Gastrocnemius medialis (tissue), 4 donors: ENCODE measurements around the gene ZNF718. TPM values are rescaled to one million over a fixed set of nuclear protein-coding genes. Genes with fewer than 3 reads are reported as not detected.
A peak's percentile ranks its signal among the peaks of the same experiment; 100 is the strongest.
"Not testable (repeated sequence)": the region's sequence is repeated elsewhere in the genome, so short reads cannot be mapped to it uniquely, and the experiment has no call there.

Experiments used
- ATAC-seq, 2 donors: fragments of 150-250 bp; one replicate each; pipeline ENCODE4 v1.9.1; 2016
- DNase-seq, 2 donors: peaks; one replicate each; pipeline ENCODE4 v3.0.0-alpha.2; 2019
- H3K27ac ChIP-seq, 4 donors: fragments of 200-600 bp; sonication (generic); 1 replicate in 1 of 4; 2 replicates in 3 of 4; pipeline ENCODE4 v1.5.1; 2016 to 2018; ENCODE audit warnings: mild to moderate bottlenecking in 2 of 4, moderate library complexity in 1 of 4
- H3K27me3 ChIP-seq, 3 donors: fragments of 200-600 bp; sonication (generic) in 2 of 3; 1 replicate in 1 of 3; 2 replicates in 2 of 3; pipeline versions ENCODE4 v1.5.1 to v1.6.0; 2016 to 2019; ENCODE audit warnings: mild to moderate bottlenecking in 1 of 3, moderate library complexity in 1 of 3
- H3K36me3 ChIP-seq, 2 donors: fragments of 200-600 bp; sonication (generic) in 1 of 2; one replicate each; pipeline ENCODE4 v1.5.1; 2017 to 2018
- H3K4me1 ChIP-seq, 2 donors: fragments of 200-600 bp; sonication (generic) in 1 of 2; one replicate each; pipeline ENCODE4 v1.5.1; 2016 to 2017; ENCODE audit warnings: mild to moderate bottlenecking in 2 of 2
- H3K4me3 ChIP-seq, 4 donors: fragments of 200-600 bp; sonication (generic) in 3 of 4; 1 replicate in 1 of 4; 2 replicates in 3 of 4; pipeline ENCODE4 v1.5.1; 2016 to 2019; ENCODE audit warnings: mild to moderate bottlenecking in 2 of 4
- H3K9me3 ChIP-seq, 3 donors: fragments of 200-600 bp; sonication (generic) in 2 of 3; 1 replicate in 1 of 3; 2 replicates in 2 of 3; pipeline ENCODE4 v1.5.1; 2016 to 2019
- CTCF ChIP-seq, 5 experiments: fragments of 450-650 bp in 3 of 5; fragments of 200-600 bp in 2 of 5; sonication (generic) in 2 of 5; IDR thresholded peaks in 4 of 5; conservative IDR thresholded peaks in 1 of 5; 1 replicate in 4 of 5; 2 replicates in 1 of 5; pipeline ENCODE4 v1.5.1; 2016 to 2019; ENCODE audit warnings: antibody characterized with exemption in 5 of 5, mild to moderate bottlenecking in 3 of 5, moderate library complexity in 3 of 5
- POLR2A ChIP-seq, 2 donors: fragments of 450-650 bp; IDR thresholded peaks; one replicate each; pipeline ENCODE4 v1.6.1; 2017; ENCODE audit warnings: antibody characterized with exemption in 2 of 2, mild to moderate bottlenecking in 2 of 2, moderate library complexity in 2 of 2
- in situ Hi-C, 4 donors: fragments of 200-750 bp; cut with MboI; loops; one replicate each; pipeline versions ENCODE4 v1.15.0 to v1.8.0; 2017; ENCODE audit warnings: low sequenced_read_pairs in 4 of 4
- intact Hi-C: fragments of 100-400 bp; cut with DNase I; formaldehyde crosslinking; loops from one replicate; pipeline ENCODE4 v1.15.1; 2023; ENCODE audit warnings: low total_unique reads
- total RNA-seq, 4 donors: library from RNA; depleted of rRNA; stranded (reverse); fragments of >200 nt; gene quantifications; one replicate each; pipeline versions ENCODE4 v1.1.0 to v1.2.3, GENCODE V29; 2016

ZNF718 gene
- total RNA-seq, 4 donors from 2014 or later, result 1.1 to 1.3 (median 1.3) TPM

DNA sequence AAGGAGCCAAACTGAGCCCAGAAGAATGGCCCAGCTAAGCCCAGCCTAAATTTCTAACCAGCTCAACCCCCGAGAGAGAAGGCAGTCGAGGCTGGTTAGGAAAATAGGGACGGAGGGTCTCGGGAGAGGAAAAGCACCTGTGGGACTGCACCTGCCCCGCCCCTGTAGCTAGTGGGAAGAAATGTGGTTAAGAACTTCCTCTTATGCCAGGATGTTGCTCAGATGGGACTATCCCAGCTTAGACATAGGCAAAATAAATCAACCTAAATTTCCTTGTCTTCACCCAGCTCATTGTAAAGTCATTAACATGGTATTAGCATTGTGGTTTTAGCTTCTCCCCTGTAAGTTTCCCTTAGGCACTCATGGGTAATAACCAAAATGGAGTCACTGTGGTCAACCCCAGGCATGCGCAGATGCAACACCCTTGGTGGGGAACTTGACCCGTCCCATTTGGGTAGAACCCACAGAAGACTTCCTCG is 86.8 kb downstream of the ZNF718 start:
- H3K9me3 ChIP-seq, result no peaks in the 10 kb centered on the region
- in situ Hi-C loops (no loop called here), intact Hi-C loops (no loop called here)
- H3K27me3 ChIP-seq, result peaks cover 0 to 15% (median 0%) of the 10 kb centered on the region in 3 donors
- ATAC-seq (no peak), DNase-seq (no peak)
- TF ChIP-seq CTCF (IDR thresholded peaks at IDR 0.05 in 4 of 5, conservative IDR thresholded peaks at IDR 0.05 in 1 of 5) (no peak), POLR2A (IDR thresholded peaks at IDR 0.05) (no peak)
- H3K36me3 ChIP-seq, result no peaks in the 10 kb centered on the region
- H3K4me1 ChIP-seq, result no peaks in the 10 kb centered on the region
- no peak overlapping the region for H3K4me3 ChIP-seq
- no peak overlapping the region for H3K27ac ChIP-seq

DNA sequence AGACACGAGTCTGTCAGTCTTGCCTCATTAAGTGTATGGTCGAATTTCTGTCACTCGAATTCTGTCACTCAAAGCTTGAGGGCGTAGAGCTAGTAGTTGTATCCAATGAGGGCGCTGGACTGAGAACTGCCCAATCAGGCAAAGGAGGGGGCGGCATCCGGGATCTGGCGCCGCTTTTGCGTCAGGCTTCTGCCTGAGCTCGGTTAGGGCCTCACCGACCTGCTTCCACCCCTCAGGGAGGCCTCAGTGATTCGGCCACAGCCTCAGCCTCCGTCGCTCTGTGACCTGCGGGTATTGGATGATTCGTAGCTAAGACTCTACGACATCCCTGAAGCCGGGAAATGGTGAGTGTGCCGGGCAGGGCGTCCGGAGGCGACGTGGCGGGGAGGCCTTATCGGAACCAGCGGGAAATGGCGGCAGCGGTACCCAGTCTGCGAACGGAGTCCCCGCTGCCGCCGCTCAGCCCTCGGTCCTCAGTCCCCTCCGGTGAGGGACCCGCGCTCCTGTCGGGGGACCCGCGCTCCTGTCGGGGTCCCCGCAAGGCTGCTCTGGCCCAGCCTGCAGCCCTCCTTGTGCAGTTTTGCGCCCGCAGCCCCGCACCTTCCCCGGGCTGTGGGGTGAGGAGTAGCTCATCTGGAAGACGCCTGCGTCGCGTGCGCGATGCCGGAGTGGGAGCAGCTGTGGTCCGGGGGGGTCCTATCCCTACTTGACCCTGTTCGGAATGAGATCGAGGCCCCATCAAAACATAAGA is 88.3 kb downstream of the ZNF718 start:
- in situ Hi-C loops, result no loop called here
- Histone ChIP-seq H3K36me3 (no peaks in the 10 kb centered on the region), H3K9me3 (no peaks in the 10 kb centered on the region), H3K4me1 (no peaks in the 10 kb centered on the region), H3K4me3 (peak overlapping the region; percentile 36 to 59 (median 54)), H3K27ac (peak overlapping the region; percentile 29 to 59 (median 52)), H3K27me3 (peaks cover 0 to 15% (median 0%) of the 10 kb centered on the region in 3 donors)
- DNase-seq (peak; percentile 6 to 21), ATAC-seq (peak; percentile 45 to 60)
- intact Hi-C loops, result no loop called here
- TF ChIP-seq CTCF (IDR thresholded peaks at IDR 0.05 in 4 of 5, conservative IDR thresholded peaks at IDR 0.05 in 1 of 5), result no peak
- peak in 1 of 2 donors; percentile 39 for TF ChIP-seq POLR2A (IDR thresholded peaks at IDR 0.05)

DNA sequence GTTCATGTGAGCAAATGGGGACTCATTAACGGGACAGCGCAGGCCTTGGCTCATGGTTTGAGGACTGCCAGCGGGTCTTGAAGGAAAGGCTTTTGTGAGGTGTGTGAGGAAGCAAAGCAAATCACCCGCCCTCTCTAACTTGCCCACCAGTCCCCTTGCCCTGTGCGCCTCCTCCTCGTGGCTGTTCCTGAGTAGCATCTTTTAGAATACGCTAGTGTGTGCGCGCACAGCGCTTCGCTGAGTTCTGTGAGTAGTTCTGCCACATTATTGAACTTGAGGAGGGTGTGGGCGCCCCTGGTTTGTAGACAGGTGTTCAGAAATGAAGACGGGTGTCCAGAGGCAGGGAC is 88.9 kb downstream of the ZNF718 start:
- ATAC-seq, H3K9me3 ChIP-seq, in situ Hi-C loops, H3K36me3 ChIP-seq, H3K4me1 ChIP-seq, intact Hi-C loops, DNase-seq: not testable (repeated sequence)
- Histone ChIP-seq H3K4me3 (peak overlapping the region; percentile 36 to 59 (median 54)), H3K27ac (peak overlapping the region in 2 of 4 donors; percentile 51 to 54), H3K27me3 (peaks cover 0 to 15% (median 0%) of the 10 kb centered on the region in 3 donors)

Other genes with a start within 250 kb of the ZNF718 start
- gene ZNF595, start 71.2 kb upstream of the ZNF718 start, total RNA-seq, result 10 to 100 TPM in 2 of 4 donors, 1 to 10 TPM in 2; 4.1 to 22.1 (median 12.8) TPM
- gene ZNF732, start 181.0 kb downstream of the ZNF718 start, total RNA-seq, result not detected
- gene ZNF141, start 213.3 kb downstream of the ZNF718 start, total RNA-seq, result 1 to 10 TPM; 1.4 to 5.7 (median 2.0) TPM